CD14-positive monocyte (primary cell): ENCODE data around the gene DDX10. TPM values are rescaled to one million over a fixed set of nuclear protein-coding genes. Genes with fewer than 3 reads are reported as not detected.
"Not testable (repeated sequence)": the region's sequence is repeated elsewhere in the genome, so short reads cannot be mapped to it uniquely, and the experiment has no call there.

Experiments used
- DNase-seq, 3 donors: peaks; one replicate each; pipeline ENCODE4 v3.0.0-alpha.2; 2011 to 2022
- H2AFZ ChIP-seq: 2 replicates; pipeline ENCODE4 v1.6.0; 2012; ENCODE audit warnings: mild to moderate bottlenecking, low read depth, low read length, inconsistent platforms; ENCODE audit not compliant: insufficient read depth, poor library complexity, severe bottlenecking
- H3K27ac ChIP-seq, 2 donors: 1 replicate in 1 of 2; 2 replicates in 1 of 2; pipeline ENCODE4 v1.5.1; 2012 to 2013; ENCODE audit warnings: low read length in 2 of 2, control low read depth in 1 of 2, inconsistent platforms in 1 of 2, low read depth in 1 of 2, mild to moderate bottlenecking in 1 of 2
- H3K27me3 ChIP-seq, 2 donors: one replicate each; pipeline versions ENCODE4 v1.6.0 to v1.6.1; 2011 to 2013; ENCODE audit warnings: low read length in 2 of 2; ENCODE audit not compliant: control insufficient read depth in 2 of 2, insufficient read depth in 2 of 2
- H3K36me3 ChIP-seq, 2 donors: replicated peaks in 1 of 2; 1 replicate in 1 of 2; 2 replicates in 1 of 2; pipeline versions ENCODE4 v1.5.1 to v1.6.1; 2012 to 2013; ENCODE audit warnings: low read length in 2 of 2, control low read depth in 1 of 2, inconsistent platforms in 1 of 2, mild to moderate bottlenecking in 1 of 2; ENCODE audit not compliant: insufficient read depth in 2 of 2, control insufficient read depth in 1 of 2
- H3K4me1 ChIP-seq, 2 donors: 1 replicate in 1 of 2; 2 replicates in 1 of 2; pipeline versions ENCODE4 v1.5.1 to v1.6.1; 2012 to 2013; ENCODE audit warnings: low read length in 2 of 2, control low read depth in 1 of 2, inconsistent platforms in 1 of 2, mild to moderate bottlenecking in 1 of 2, moderate library complexity in 1 of 2; ENCODE audit not compliant: insufficient read depth in 2 of 2, control insufficient read depth in 1 of 2
- H3K4me2 ChIP-seq: replicated peaks from 2 replicates; pipeline ENCODE3; 2012; ENCODE audit warnings: low read length, moderate library complexity, mild to moderate bottlenecking; ENCODE audit not compliant: poor library complexity, severe bottlenecking; ENCODE audit errors: extremely low read depth
- H3K4me3 ChIP-seq, 3 experiments: fragments of 200-600 bp in 1 of 3; sonication (generic) in 1 of 3; replicated peaks in 1 of 3; 1 replicate in 2 of 3; 2 replicates in 1 of 3; pipeline ENCODE4 v1.5.1; 2011 to 2013; ENCODE audit warnings: low read length in 3 of 3, mild to moderate bottlenecking in 3 of 3, control low read depth in 2 of 3, low read depth in 2 of 3, inconsistent platforms in 1 of 3, moderate library complexity in 1 of 3
- H3K79me2 ChIP-seq: 2 replicates; pipeline ENCODE4 v1.6.0; 2012; ENCODE audit warnings: mild to moderate bottlenecking, control low read depth, inconsistent platforms, low read length, moderate library complexity; ENCODE audit not compliant: insufficient read depth
- H3K9ac ChIP-seq: 2 replicates; pipeline ENCODE4 v1.6.0; 2017; ENCODE audit warnings: low read length, mild to moderate bottlenecking; ENCODE audit not compliant: insufficient read depth, poor library complexity, severe bottlenecking
- H3K9me3 ChIP-seq, 2 donors: replicated peaks in 1 of 2; 1 replicate in 1 of 2; 2 replicates in 1 of 2; pipeline versions ENCODE4 v1.5.1 to v1.6.1; 2012 to 2013; ENCODE audit warnings: low read length in 2 of 2, control low read depth in 1 of 2; ENCODE audit not compliant: control insufficient read depth in 1 of 2, insufficient read depth in 1 of 2
- H4K20me1 ChIP-seq: 2 replicates; pipeline ENCODE4 v1.6.0; 2012; ENCODE audit warnings: mild to moderate bottlenecking, low read length, control low read depth, moderate library complexity; ENCODE audit not compliant: insufficient read depth
- H3K27ac Mint-ChIP-seq, 7 donors: one replicate each; pipeline ENCODE4 v1.8.0; 2020; ENCODE audit warnings: mild to moderate bottlenecking in 7 of 7, mixed read lengths in 7 of 7, moderate library complexity in 6 of 7, inconsistent platforms in 2 of 7
- H3K27me3 Mint-ChIP-seq, 3 donors: one replicate each; pipeline ENCODE4 v1.8.0; 2021 to 2022; ENCODE audit warnings: low read depth in 3 of 3, mild to moderate bottlenecking in 3 of 3, mixed read lengths in 3 of 3, moderate library complexity in 3 of 3, inconsistent platforms in 1 of 3
- H3K36me3 Mint-ChIP-seq, 2 donors: one replicate each; pipeline ENCODE4 v1.8.0; 2020; ENCODE audit warnings: mixed read lengths in 2 of 2, inconsistent platforms in 1 of 2, mild to moderate bottlenecking in 1 of 2
- H3K4me1 Mint-ChIP-seq: one replicate; pipeline ENCODE4 v1.8.0; 2020; ENCODE audit warnings: mild to moderate bottlenecking, mixed read lengths
- H3K4me3 Mint-ChIP-seq, 2 donors: one replicate each; pipeline ENCODE4 v1.8.0; 2020; ENCODE audit warnings: mild to moderate bottlenecking in 2 of 2, mixed read lengths in 2 of 2, moderate library complexity in 1 of 2
- H3K9me3 Mint-ChIP-seq, 7 donors: one replicate each; pipeline ENCODE4 v1.8.0; 2020 to 2022; ENCODE audit warnings: mixed read lengths in 7 of 7, mild to moderate bottlenecking in 6 of 7, moderate library complexity in 6 of 7, inconsistent platforms in 2 of 7
- WGBS: methylation state at CpG from one replicate; pipeline ENCODE4 v1.1.5; 2013; ENCODE audit warnings: missing lambda C conversion rate; ENCODE audit not compliant: insufficient coverage; 5-methylcytosine and 5-hydroxymethylcytosine counted together
- intact Hi-C, 2 donors: fragments of 100-400 bp; cut with micrococcal nuclease; formaldehyde crosslinking; loops; one replicate each; pipeline versions ENCODE4 v1.15.0 to v1.15.1; 2023
- polyA plus RNA-seq, 3 donors: library from polyadenylated mRNA; depleted of rRNA in 1 of 3; unstranded in 2 of 3; stranded (reverse) in 1 of 3; fragments of 300-500 nt in 2 of 3; fragments of >200 nt in 1 of 3; fragmentation: Illumina TruSeq in 2 of 3; gene quantifications; 1 replicate in 2 of 3; 2 replicates in 1 of 3; pipeline ENCODE4 v1.2.3, GENCODE V29; 2012 to 2021
- TF ChIP-seq, protein P1 (sequence below): fragments of 200-600 bp; IDR thresholded peaks from one replicate; pipeline ENCODE4 v1.8.0; 2022; ENCODE audit warnings: antibody characterized with exemption, mild to moderate bottlenecking

Gene DDX10
- polyA plus RNA-seq, 3 donors, result 5.0 to 6.3 (median 5.3) TPM

DNA sequence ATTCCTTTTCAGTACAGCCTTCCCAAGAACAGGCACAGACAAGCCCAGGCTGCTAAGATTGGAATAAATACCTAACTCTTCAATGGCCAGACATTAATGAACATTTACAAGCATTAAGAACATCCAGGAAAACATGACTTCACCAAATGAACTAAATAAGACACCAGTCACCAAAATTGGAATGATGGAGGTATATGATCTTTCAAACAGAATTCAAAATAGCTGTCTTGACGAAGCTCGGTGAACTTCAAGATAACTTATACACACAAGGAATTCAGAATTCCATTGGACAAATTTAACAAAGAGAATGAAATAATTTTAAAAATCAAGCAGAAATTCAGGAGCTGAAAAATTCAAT lies 16.4 kb upstream of the DDX10 start:
- TF ChIP-seq, protein P1, sequence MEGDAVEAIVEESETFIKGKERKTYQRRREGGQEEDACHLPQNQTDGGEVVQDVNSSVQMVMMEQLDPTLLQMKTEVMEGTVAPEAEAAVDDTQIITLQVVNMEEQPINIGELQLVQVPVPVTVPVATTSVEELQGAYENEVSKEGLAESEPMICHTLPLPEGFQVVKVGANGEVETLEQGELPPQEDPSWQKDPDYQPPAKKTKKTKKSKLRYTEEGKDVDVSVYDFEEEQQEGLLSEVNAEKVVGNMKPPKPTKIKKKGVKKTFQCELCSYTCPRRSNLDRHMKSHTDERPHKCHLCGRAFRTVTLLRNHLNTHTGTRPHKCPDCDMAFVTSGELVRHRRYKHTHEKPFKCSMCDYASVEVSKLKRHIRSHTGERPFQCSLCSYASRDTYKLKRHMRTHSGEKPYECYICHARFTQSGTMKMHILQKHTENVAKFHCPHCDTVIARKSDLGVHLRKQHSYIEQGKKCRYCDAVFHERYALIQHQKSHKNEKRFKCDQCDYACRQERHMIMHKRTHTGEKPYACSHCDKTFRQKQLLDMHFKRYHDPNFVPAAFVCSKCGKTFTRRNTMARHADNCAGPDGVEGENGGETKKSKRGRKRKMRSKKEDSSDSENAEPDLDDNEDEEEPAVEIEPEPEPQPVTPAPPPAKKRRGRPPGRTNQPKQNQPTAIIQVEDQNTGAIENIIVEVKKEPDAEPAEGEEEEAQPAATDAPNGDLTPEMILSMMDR, result peak; percentile 49
- H3K27ac Mint-ChIP-seq, result no peak overlapping the region

DNA sequence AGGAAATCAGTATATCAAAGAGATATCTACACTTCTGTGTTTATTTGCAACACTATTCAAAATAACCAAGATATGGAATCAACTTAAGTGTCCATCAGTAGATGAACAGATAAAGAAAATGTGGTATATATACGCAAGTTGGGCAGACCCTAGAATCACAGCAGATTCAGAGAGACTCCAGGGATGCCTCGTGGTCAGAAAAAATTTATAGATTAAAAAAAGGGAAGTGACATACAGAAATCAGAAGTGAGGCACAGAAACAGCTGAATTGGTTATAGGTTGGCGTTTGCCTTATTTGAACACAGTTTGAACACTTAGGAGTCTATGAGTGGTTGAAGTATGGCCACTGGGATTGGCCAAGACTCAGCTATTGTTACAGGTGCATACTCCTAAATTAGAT lies 10.8 kb upstream of the DDX10 start:
- H3K4me1 ChIP-seq, H3K9ac ChIP-seq, H3K27me3 Mint-ChIP-seq, DNase-seq, H3K4me3 Mint-ChIP-seq, H3K4me1 Mint-ChIP-seq, H3K27ac Mint-ChIP-seq, H3K79me2 ChIP-seq, H3K9me3 ChIP-seq, H4K20me1 ChIP-seq, H3K27ac ChIP-seq, H3K9me3 Mint-ChIP-seq, H3K4me2 ChIP-seq, H3K4me3 ChIP-seq, H3K36me3 ChIP-seq, H3K27me3 ChIP-seq, H3K36me3 Mint-ChIP-seq: not testable (repeated sequence)
- WGBS, result 46% methylated on average over 3 of the region's 3 CpGs
- peak overlapping the region; percentile 26 for H2AFZ ChIP-seq
- intact Hi-C loops, result loop anchor here in 1 of 2 donors (10.0 kb wide), 1 partner anchor 539 kb away; no protein-coding TSS in a partner anchor

More for the DNA sequence above, 16.4 kb upstream of the DDX10 start:
- H3K4me3 ChIP-seq, result no peak overlapping the region
- no peaks in the 10 kb centered on the region for H3K79me2 ChIP-seq
- WGBS, result no CpG with 5 or more reads among the region's 2 CpGs
- Mint-ChIP-seq H3K4me1 (no peaks in the 10 kb centered on the region), H3K4me3 (no peak overlapping the region), H3K36me3 (no peaks in the 10 kb centered on the region), H3K9me3 (no peaks in the 10 kb centered on the region), H3K27me3 (peaks cover 0 to 3% (median 1%) of the 10 kb centered on the region in 3 donors)
- intact Hi-C loops, result no loop called here
- DNase-seq, result no peak
- no peaks in the 10 kb centered on the region for H4K20me1 ChIP-seq
- no peak overlapping the region for H3K9ac ChIP-seq
- no peak overlapping the region for H3K4me2 ChIP-seq
- no peaks in the 10 kb centered on the region for H3K4me1 ChIP-seq
- H3K36me3 ChIP-seq, result no peaks in the 10 kb centered on the region
- H3K9me3 ChIP-seq, result no peaks in the 10 kb centered on the region
- no peaks in the 10 kb centered on the region for H3K27me3 ChIP-seq
- no peak overlapping the region for H2AFZ ChIP-seq
- no peak overlapping the region for H3K27ac ChIP-seq
